ENCODE results near the gene NANOS3.
A peak's percentile ranks its signal among the peaks of the same experiment; 100 is the strongest.

- no peak for TF ChIP-seq SMAD1 (IDR thresholded peaks at IDR 0.05; ENCODE audit: low read depth, low read length, partially characterized antibody)
- TF ChIP-seq ZNF668 (CRISPR knock-in tag; IDR thresholded peaks at IDR 0.05) = no peak
- TF ChIP-seq, protein P1, sequence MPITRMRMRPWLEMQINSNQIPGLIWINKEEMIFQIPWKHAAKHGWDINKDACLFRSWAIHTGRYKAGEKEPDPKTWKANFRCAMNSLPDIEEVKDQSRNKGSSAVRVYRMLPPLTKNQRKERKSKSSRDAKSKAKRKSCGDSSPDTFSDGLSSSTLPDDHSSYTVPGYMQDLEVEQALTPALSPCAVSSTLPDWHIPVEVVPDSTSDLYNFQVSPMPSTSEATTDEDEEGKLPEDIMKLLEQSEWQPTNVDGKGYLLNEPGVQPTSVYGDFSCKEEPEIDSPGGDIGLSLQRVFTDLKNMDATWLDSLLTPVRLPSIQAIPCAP (CRISPR knock-in tag; IDR thresholded peaks at IDR 0.05; ENCODE audit: borderline replicate concordance) = no peak
- no peak for TF ChIP-seq TFE3 (CRISPR knock-in tag; IDR thresholded peaks at IDR 0.05)
- no peak for TF ChIP-seq KLF6 (CRISPR knock-in tag; IDR thresholded peaks at IDR 0.05; ENCODE audit: borderline replicate concordance)
- TF ChIP-seq NCOA2 (IDR thresholded peaks at IDR 0.05; ENCODE audit: partially characterized antibody in 2 of 2) = no peak
- no peak for TF ChIP-seq GATA2 (CRISPR knock-in tag; IDR thresholded peaks at IDR 0.05)
- no peak for TF ChIP-seq SRF (CRISPR knock-in tag; IDR thresholded peaks at IDR 0.05)
- TF ChIP-seq CHD2 (IDR thresholded peaks at IDR 0.05; ENCODE audit: low read depth, low read length) = no peak
- TF ChIP-seq CBFA2T3 (IDR thresholded peaks at IDR 0.05) = peak; percentile 46
- TF ChIP-seq ZBTB8A (IDR thresholded peaks at IDR 0.05; ENCODE audit: partially characterized antibody) = no peak
- no peak for TF ChIP-seq CTCF (IDR thresholded peaks at IDR 0.05 in 2 of 3, conservative IDR thresholded peaks at IDR 0.05 in 1 of 3; ENCODE audit: insufficient read depth in 2 of 3, low read depth in 1 of 3, low read length in 3 of 3)
Observed at GRCh38 chr19:13850910-13851733, 25.8 kb upstream of the NANOS3 start.
